SJSA1 (cell line): Measurements from ENCODE around the gene ACTMAP. TPM values are rescaled to one million over a fixed set of nuclear protein-coding genes. Genes with fewer than 3 reads are reported as not detected.
"Not testable (repeated sequence)": the region's sequence is repeated elsewhere in the genome, so short reads cannot be mapped to it uniquely, and the experiment has no call there.

ENCODE experiments used
- DNase-seq, 2 experiments: peaks; one replicate each; pipeline ENCODE4 v3.0.0-alpha.2; 2015 to 2020; ENCODE audit warnings: low spot score in 2 of 2, low read depth in 1 of 2
- H3K27ac ChIP-seq: fragments of 250-450 bp; sonication (Bioruptor Pico); 2 replicates; pipeline ENCODE4 v1.5.1; 2020; ENCODE audit warnings: mild to moderate bottlenecking, moderate library complexity
- H3K27me3 ChIP-seq: fragments of 250-450 bp; sonication (Bioruptor Pico); replicated peaks from 2 replicates; pipeline ENCODE4 v1.5.1; 2020; ENCODE audit warnings: mild to moderate bottlenecking, moderate library complexity
- H3K36me3 ChIP-seq: fragments of 250-450 bp; sonication (Bioruptor Pico); 2 replicates; pipeline ENCODE4 v1.5.1; 2020; ENCODE audit warnings: mild to moderate bottlenecking
- H3K4me1 ChIP-seq: fragments of 250-450 bp; sonication (Bioruptor Pico); replicated peaks from 2 replicates; pipeline ENCODE4 v1.6.1; 2021; ENCODE audit warnings: mild to moderate bottlenecking
- H3K4me3 ChIP-seq: fragments of 250-450 bp; sonication (Bioruptor Pico); 2 replicates; pipeline ENCODE4 v1.5.1; 2020; ENCODE audit warnings: mild to moderate bottlenecking
- H3K9me3 ChIP-seq: fragments of 250-450 bp; sonication (Bioruptor Pico); replicated peaks from 2 replicates; pipeline ENCODE4 v1.5.1; 2020; ENCODE audit warnings: mild to moderate bottlenecking
- total RNA-seq: library from RNA; depleted of rRNA; stranded (reverse); fragments of >200 nt; shearing (Covaris generic); gene quantifications from 2 replicates; pipeline ENCODE4 v1.2.3, GENCODE V29; 2014

The ACTMAP gene
- total RNA-seq, 1 experiment from 2014 or later, result 0.39 TPM

- H3K9me3 ChIP-seq, result no peaks in the 10 kb centered on the region
- peaks cover 3% of the 10 kb centered on the region for H3K36me3 ChIP-seq
- H3K4me1 ChIP-seq, result peaks cover 8% of the 10 kb centered on the region; the same call in 1 of the 2 replicates
- no peak overlapping the region for H3K27ac ChIP-seq
- no peak overlapping the region for H3K4me3 ChIP-seq
- DNase-seq, result no peak
- H3K27me3 ChIP-seq, result no peaks in the 10 kb centered on the region
These were observed 6.4 kb downstream of the ACTMAP start for GRCh38 chr19:40743926-40744325.

GRCh38 chr19:40742886-40743285 lies 7.4 kb downstream of the ACTMAP start:
- Histone ChIP-seq H3K9me3 (no peaks in the 10 kb centered on the region), H3K27ac (no peak overlapping the region), H3K4me3 (no peak overlapping the region), H3K4me1 (peaks cover 8% of the 10 kb centered on the region; the same call in 1 of the 2 replicates), H3K36me3 (peaks cover 9% of the 10 kb centered on the region), H3K27me3 (no peaks in the 10 kb centered on the region)
- DNase-seq, result no peak

GRCh38 chr19:40742477-40742876 lies 7.8 kb downstream of the ACTMAP start:
- DNase-seq, result no peak
- H3K4me3 ChIP-seq, result no peak overlapping the region
- no peaks in the 10 kb centered on the region for H3K27me3 ChIP-seq
- H3K27ac ChIP-seq, result no peak overlapping the region
- no peaks in the 10 kb centered on the region for H3K9me3 ChIP-seq
- H3K4me1 ChIP-seq, result peaks cover 8% of the 10 kb centered on the region; the same call in 1 of the 2 replicates
- peaks cover 11% of the 10 kb centered on the region for H3K36me3 ChIP-seq

- Histone ChIP-seq H3K36me3 (peaks cover 16% of the 10 kb centered on the region), H3K27me3 (no peaks in the 10 kb centered on the region), H3K4me3 (no peak overlapping the region), H3K4me1 (peaks cover 8% of the 10 kb centered on the region; the same call in 1 of the 2 replicates), H3K9me3 (no peaks in the 10 kb centered on the region), H3K27ac (no peak overlapping the region)
- no peak for DNase-seq
These were observed 8.5 kb downstream of the ACTMAP start for GRCh38 chr19:40741527-40742390.

DNA sequence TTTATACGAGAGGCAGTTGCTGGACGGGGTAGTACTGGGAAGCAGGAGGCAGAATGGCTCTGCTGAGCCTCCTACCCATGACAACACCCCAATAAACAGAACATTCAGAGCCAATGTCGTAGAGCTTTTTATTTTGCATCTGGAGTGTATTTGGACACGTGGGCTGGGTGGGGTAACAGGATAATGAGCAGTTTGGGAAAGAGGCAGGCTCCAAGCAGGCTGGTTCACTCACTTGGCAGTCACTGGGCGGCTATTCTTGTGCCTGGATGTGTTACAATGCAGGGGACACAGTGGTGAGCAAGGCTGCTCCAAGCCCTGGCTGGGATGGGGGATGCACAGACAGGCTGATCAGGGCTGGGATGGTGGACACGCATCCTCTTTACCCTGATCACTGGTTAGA lies 9.5 kb downstream of the ACTMAP start:
- Histone ChIP-seq H3K4me1 (peaks cover 8% of the 10 kb centered on the region; the same call in 1 of the 2 replicates), H3K4me3 (no peak overlapping the region), H3K27ac (no peak overlapping the region), H3K27me3 (no peaks in the 10 kb centered on the region), H3K9me3 (no peaks in the 10 kb centered on the region), H3K36me3 (peaks cover 17% of the 10 kb centered on the region)
- DNase-seq, result no peak

GRCh38 chr19:40739871-40740703 lies 10.2 kb downstream of the ACTMAP start:
- Histone ChIP-seq H3K27me3 (no peaks in the 10 kb centered on the region), H3K4me1 (0 out of 2 replicates have a peak, but pooled peaks cover 2% of the 10 kb centered on the region), H3K9me3 (no peaks in the 10 kb centered on the region), H3K36me3 (peaks cover 22% of the 10 kb centered on the region), H3K4me3 (no peak overlapping the region), H3K27ac (no peak overlapping the region)
- no peak for DNase-seq

DNA sequence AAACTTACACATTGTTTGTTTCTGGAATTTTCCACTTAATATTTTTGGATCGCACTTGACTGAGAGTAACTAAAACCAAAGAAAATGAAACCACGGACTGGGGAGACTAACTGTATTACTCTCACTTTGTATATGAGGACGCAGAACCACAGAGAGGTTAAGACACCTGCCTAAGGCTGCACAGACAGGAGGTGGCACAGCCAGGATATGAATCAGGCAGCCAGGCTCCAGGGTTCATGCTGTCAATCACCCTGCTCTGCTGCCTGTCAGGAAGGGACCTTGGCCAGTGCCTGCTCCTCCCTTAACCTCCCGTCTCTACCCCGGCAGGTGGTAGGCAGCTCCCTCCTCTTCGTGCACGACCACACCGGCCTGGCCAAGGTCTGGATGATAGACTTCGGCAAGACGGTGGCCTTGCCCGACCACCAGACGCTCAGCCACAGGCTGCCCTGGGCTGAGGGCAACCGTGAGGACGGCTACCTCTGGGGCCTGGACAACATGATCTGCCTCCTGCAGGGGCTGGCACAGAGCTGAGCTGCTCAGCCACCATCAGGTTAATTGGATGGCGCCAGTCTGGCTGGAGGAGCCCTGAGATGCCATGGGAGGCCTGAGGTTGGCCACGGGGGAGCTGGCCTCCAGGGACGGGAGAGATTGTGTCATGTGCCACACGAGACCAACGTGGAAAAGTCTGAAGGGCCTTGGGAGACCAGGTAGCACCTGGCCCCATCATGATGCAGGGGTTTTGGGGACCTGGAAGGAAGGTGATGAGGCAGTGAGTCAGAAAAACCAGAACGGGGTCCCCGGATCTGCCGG lies 11.0 kb downstream of the ACTMAP start:
- Histone ChIP-seq H3K27ac (no peak overlapping the region), H3K4me3 (no peak overlapping the region), H3K36me3 (peaks cover 22% of the 10 kb centered on the region), H3K9me3 (no peaks in the 10 kb centered on the region), H3K4me1 (no peaks in the 10 kb centered on the region), H3K27me3 (no peaks in the 10 kb centered on the region)
- DNase-seq, result no peak

- no peaks in the 10 kb centered on the region for H3K27me3 ChIP-seq
- H3K27ac ChIP-seq, result no peak overlapping the region
- DNase-seq, result no peak
- H3K4me3 ChIP-seq, result no peak overlapping the region
- peaks cover 32% of the 10 kb centered on the region for H3K36me3 ChIP-seq
- no peaks in the 10 kb centered on the region for H3K4me1 ChIP-seq
- H3K9me3 ChIP-seq, result no peaks in the 10 kb centered on the region
These were observed 13.1 kb downstream of the ACTMAP start for GRCh38 chr19:40737102-40737644.

- Histone ChIP-seq H3K27me3 (no peaks in the 10 kb centered on the region), H3K4me1 (no peaks in the 10 kb centered on the region), H3K36me3 (peaks cover 32% of the 10 kb centered on the region)
These were observed 13.6 kb downstream of the ACTMAP start for GRCh38 chr19:40736661-40737060.

GRCh38 chr19:40735013-40735771 lies 15.1 kb downstream of the ACTMAP start:
- peaks cover 40% of the 10 kb centered on the region for H3K36me3 ChIP-seq
- no peaks in the 10 kb centered on the region for H3K4me1 ChIP-seq
- H3K9me3 ChIP-seq, result no peaks in the 10 kb centered on the region
- H3K4me3 ChIP-seq, result no peak overlapping the region
- H3K27ac ChIP-seq, result no peak overlapping the region
- DNase-seq, result no peak
- H3K27me3 ChIP-seq, result no peaks in the 10 kb centered on the region

More at GRCh38 chr19:40736661-40737060, 13.6 kb downstream of the ACTMAP start:
- H3K9me3 ChIP-seq, result no peaks in the 10 kb centered on the region
- no peak overlapping the region for H3K27ac ChIP-seq
- no peak for DNase-seq
- H3K4me3 ChIP-seq, result no peak overlapping the region

- no peak for DNase-seq
- Histone ChIP-seq H3K27ac (no peak overlapping the region), H3K36me3 (peaks cover 38% of the 10 kb centered on the region), H3K27me3 (no peaks in the 10 kb centered on the region), H3K4me1 (no peaks in the 10 kb centered on the region), H3K4me3 (no peak overlapping the region), H3K9me3 (no peaks in the 10 kb centered on the region)
These were observed 17.1 kb downstream of the ACTMAP start for GRCh38 chr19:40733149-40733548.

DNA sequence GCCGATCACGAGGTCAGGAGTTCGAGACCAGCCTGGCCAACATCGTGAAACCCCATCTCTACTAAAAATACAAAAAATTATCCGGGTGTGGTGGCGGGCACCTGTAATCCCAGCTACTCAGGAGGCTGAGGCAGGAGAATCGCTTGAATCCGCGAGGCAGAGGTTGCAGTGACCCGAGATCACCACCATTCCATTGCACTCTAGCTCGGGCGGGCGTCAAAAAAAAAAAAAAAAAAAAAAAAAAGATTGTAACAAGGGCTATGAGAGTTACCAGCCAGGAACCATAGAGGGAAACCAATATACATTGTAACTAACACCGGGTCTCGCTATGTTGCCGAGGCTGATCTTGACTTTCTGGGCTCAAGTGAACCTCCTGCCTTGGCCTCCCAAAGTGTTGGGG lies 18.0 kb downstream of the ACTMAP start:
- H3K36me3 ChIP-seq, result peaks cover 40% of the 10 kb centered on the region
- not testable (repeated sequence) for DNase-seq, H3K4me1 ChIP-seq, H3K27me3 ChIP-seq, H3K4me3 ChIP-seq, H3K9me3 ChIP-seq, H3K27ac ChIP-seq
